OCI-LY1 (cell line): Measurements from ENCODE around the gene PDE1A.

Experiments
- CTCF ChIP-seq: fragments of 200-600 bp; sonication (generic), shearing (Covaris generic); IDR thresholded peaks from 2 replicates; pipeline ENCODE4 v1.5.1; 2017; ENCODE audit warnings: mild to moderate bottlenecking, antibody characterized with exemption, low read length, moderate library complexity, mixed read lengths
- EZH2 ChIP-seq: fragments of 200-600 bp; sonication (generic), shearing (Covaris generic); IDR thresholded peaks from 2 replicates; pipeline ENCODE4 v1.8.0; 2017; ENCODE audit warnings: borderline replicate concordance, mixed run types, mild to moderate bottlenecking, antibody characterized with exemption, low read length, moderate library complexity, mixed read lengths

- TF ChIP-seq CTCF (no peak), EZH2 (no peak)
These were observed 179.0 kb downstream of the PDE1A start for GRCh38 chr2:182247831-182248230.
